Measurements from ENCODE around the gene NPAS3.

NPAS3 gene

GRCh38 chr14:33836900-33837577 lies 898.4 kb downstream of the NPAS3 start:
- DNase-seq (no peak), ATAC-seq (replicated peaks) (no peak)
- no peaks in the 10 kb centered on the region for H3K36me3 Mint-ChIP-seq (ENCODE audit: insufficient read depth)
- H3K27me3 Mint-ChIP-seq = no peaks in the 10 kb centered on the region
- no peaks in the 10 kb centered on the region for H3K4me1 Mint-ChIP-seq (ENCODE audit: low read depth in 2 of 2)
- H3K4me3 Mint-ChIP-seq = no peak overlapping the region
- H3K9me3 Mint-ChIP-seq = peaks cover 0 to 3% of the 10 kb centered on the region in 2 donors
- H3K27ac Mint-ChIP-seq = no peak overlapping the region

GRCh38 chr14:33837943-33838683 lies 899.4 kb downstream of the NPAS3 start:
- Mint-ChIP-seq H3K4me1 (ENCODE audit: low read depth in 2 of 2) (no peaks in the 10 kb centered on the region), H3K36me3 (ENCODE audit: insufficient read depth) (no peaks in the 10 kb centered on the region), H3K4me3 (no peak overlapping the region), H3K27me3 (no peaks in the 10 kb centered on the region), H3K27ac (no peak overlapping the region), H3K9me3 (no peaks in the 10 kb centered on the region)
- ATAC-seq (replicated peaks) (no peak), DNase-seq (no peak)

- H3K4me3 Mint-ChIP-seq = no peak overlapping the region
- peak; percentile 11 to 39 (median 30) for DNase-seq
- H3K9me3 Mint-ChIP-seq = no peaks in the 10 kb centered on the region
- ATAC-seq (replicated peaks) = peak; percentile 52
- no peaks in the 10 kb centered on the region for H3K36me3 Mint-ChIP-seq (ENCODE audit: insufficient read depth)
- H3K27ac Mint-ChIP-seq = no peak overlapping the region
- H3K4me1 Mint-ChIP-seq (ENCODE audit: low read depth in 2 of 2) = no peaks in the 10 kb centered on the region
- H3K27me3 Mint-ChIP-seq = no peaks in the 10 kb centered on the region
Observed at GRCh38 chr14:33839193-33840076, 900.8 kb downstream of the NPAS3 start.

GRCh38 chr14:33840797-33841196 lies 902.1 kb downstream of the NPAS3 start:
- Mint-ChIP-seq H3K36me3 (ENCODE audit: insufficient read depth) (no peaks in the 10 kb centered on the region), H3K9me3 (no peaks in the 10 kb centered on the region), H3K27me3 (no peaks in the 10 kb centered on the region), H3K27ac (no peak overlapping the region), H3K4me1 (ENCODE audit: low read depth in 2 of 2) (no peaks in the 10 kb centered on the region), H3K4me3 (no peak overlapping the region)
- DNase-seq (no peak), ATAC-seq (replicated peaks) (no peak)

- Mint-ChIP-seq H3K9me3 (peaks cover 0 to 2% of the 10 kb centered on the region in 2 donors), H3K4me3 (no peak overlapping the region), H3K27ac (no peak overlapping the region), H3K36me3 (ENCODE audit: insufficient read depth) (no peaks in the 10 kb centered on the region), H3K4me1 (ENCODE audit: low read depth in 2 of 2) (no peaks in the 10 kb centered on the region), H3K27me3 (no peaks in the 10 kb centered on the region)
- DNase-seq = no peak
- no peak for ATAC-seq (replicated peaks)
Observed at GRCh38 chr14:33842299-33842698, 903.6 kb downstream of the NPAS3 start.

- Mint-ChIP-seq H3K27ac (no peak overlapping the region), H3K4me3 (no peak overlapping the region), H3K4me1 (ENCODE audit: low read depth in 2 of 2) (no peaks in the 10 kb centered on the region), H3K36me3 (ENCODE audit: insufficient read depth) (no peaks in the 10 kb centered on the region), H3K9me3 (peaks cover 0 to 2% of the 10 kb centered on the region in 2 donors), H3K27me3 (no peaks in the 10 kb centered on the region)
- ATAC-seq (replicated peaks) = no peak
- no peak for DNase-seq
Observed at GRCh38 chr14:33844118-33844517, 905.4 kb downstream of the NPAS3 start.

- ATAC-seq (replicated peaks) (no peak), DNase-seq (no peak)
- Mint-ChIP-seq H3K36me3 (ENCODE audit: insufficient read depth) (no peaks in the 10 kb centered on the region), H3K27ac (no peak overlapping the region), H3K4me1 (ENCODE audit: low read depth in 2 of 2) (no peaks in the 10 kb centered on the region), H3K27me3 (no peaks in the 10 kb centered on the region), H3K4me3 (no peak overlapping the region), H3K9me3 (peaks cover 0 to 3% of the 10 kb centered on the region in 2 donors)
Observed at GRCh38 chr14:33846100-33846824, 907.6 kb downstream of the NPAS3 start.

GRCh38 chr14:33847066-33847465 lies 908.4 kb downstream of the NPAS3 start:
- Mint-ChIP-seq H3K27me3 (no peaks in the 10 kb centered on the region), H3K27ac (no peak overlapping the region), H3K4me3 (no peak overlapping the region), H3K36me3 (ENCODE audit: insufficient read depth) (no peaks in the 10 kb centered on the region), H3K4me1 (ENCODE audit: low read depth in 2 of 2) (no peaks in the 10 kb centered on the region), H3K9me3 (peaks cover 0 to 3% of the 10 kb centered on the region in 2 donors)
- ATAC-seq (replicated peaks) = no peak
- no peak for DNase-seq

GRCh38 chr14:33848009-33848408 lies 909.3 kb downstream of the NPAS3 start:
- Mint-ChIP-seq H3K9me3 (peaks cover 0 to 3% of the 10 kb centered on the region in 2 donors), H3K4me1 (ENCODE audit: low read depth in 2 of 2) (no peaks in the 10 kb centered on the region), H3K27ac (no peak overlapping the region), H3K27me3 (no peaks in the 10 kb centered on the region), H3K4me3 (no peak overlapping the region), H3K36me3 (ENCODE audit: insufficient read depth) (no peaks in the 10 kb centered on the region)
- ATAC-seq (replicated peaks) = no peak
- no peak for DNase-seq

GRCh38 chr14:33848706-33849454 lies 910.2 kb downstream of the NPAS3 start:
- no peak overlapping the region for H3K27ac Mint-ChIP-seq
- peaks cover 0 to 3% of the 10 kb centered on the region in 2 donors for H3K9me3 Mint-ChIP-seq
- DNase-seq (no peak), ATAC-seq (replicated peaks) (no peak)
- H3K36me3 Mint-ChIP-seq (ENCODE audit: insufficient read depth) = no peaks in the 10 kb centered on the region
- no peak overlapping the region for H3K4me3 Mint-ChIP-seq
- H3K4me1 Mint-ChIP-seq (ENCODE audit: low read depth in 2 of 2) = no peaks in the 10 kb centered on the region
- no peaks in the 10 kb centered on the region for H3K27me3 Mint-ChIP-seq

- H3K27ac Mint-ChIP-seq = no peak overlapping the region
- no peak overlapping the region for H3K4me3 Mint-ChIP-seq
- ATAC-seq (replicated peaks) (no peak), DNase-seq (no peak)
- peaks cover 0 to 3% of the 10 kb centered on the region in 2 donors for H3K9me3 Mint-ChIP-seq
- no peaks in the 10 kb centered on the region for H3K36me3 Mint-ChIP-seq (ENCODE audit: insufficient read depth)
- H3K4me1 Mint-ChIP-seq (ENCODE audit: low read depth in 2 of 2) = no peaks in the 10 kb centered on the region
- H3K27me3 Mint-ChIP-seq = no peaks in the 10 kb centered on the region
Observed at GRCh38 chr14:33849455-33849801, 910.7 kb downstream of the NPAS3 start.

GRCh38 chr14:33850826-33851225 lies 912.1 kb downstream of the NPAS3 start:
- Mint-ChIP-seq H3K27me3 (no peaks in the 10 kb centered on the region), H3K4me3 (no peak overlapping the region), H3K36me3 (ENCODE audit: insufficient read depth) (no peaks in the 10 kb centered on the region), H3K27ac (no peak overlapping the region), H3K4me1 (ENCODE audit: low read depth in 2 of 2) (no peaks in the 10 kb centered on the region), H3K9me3 (peaks cover 0 to 3% of the 10 kb centered on the region in 2 donors)
- no peak for DNase-seq
- ATAC-seq (replicated peaks) = no peak
